CD4-positive, alpha-beta T cell treated with Interleukin-17A for 1 hour (primary cell): Measurements from ENCODE around the gene SNX14.
"Not testable (repeated sequence)": the region's sequence is repeated elsewhere in the genome, so short reads cannot be mapped to it uniquely, and the experiment has no call there.

Experiments
- DNase-seq: peaks from one replicate; pipeline ENCODE4 v3.0.0-alpha.2; 2020

Gene SNX14

DNA sequence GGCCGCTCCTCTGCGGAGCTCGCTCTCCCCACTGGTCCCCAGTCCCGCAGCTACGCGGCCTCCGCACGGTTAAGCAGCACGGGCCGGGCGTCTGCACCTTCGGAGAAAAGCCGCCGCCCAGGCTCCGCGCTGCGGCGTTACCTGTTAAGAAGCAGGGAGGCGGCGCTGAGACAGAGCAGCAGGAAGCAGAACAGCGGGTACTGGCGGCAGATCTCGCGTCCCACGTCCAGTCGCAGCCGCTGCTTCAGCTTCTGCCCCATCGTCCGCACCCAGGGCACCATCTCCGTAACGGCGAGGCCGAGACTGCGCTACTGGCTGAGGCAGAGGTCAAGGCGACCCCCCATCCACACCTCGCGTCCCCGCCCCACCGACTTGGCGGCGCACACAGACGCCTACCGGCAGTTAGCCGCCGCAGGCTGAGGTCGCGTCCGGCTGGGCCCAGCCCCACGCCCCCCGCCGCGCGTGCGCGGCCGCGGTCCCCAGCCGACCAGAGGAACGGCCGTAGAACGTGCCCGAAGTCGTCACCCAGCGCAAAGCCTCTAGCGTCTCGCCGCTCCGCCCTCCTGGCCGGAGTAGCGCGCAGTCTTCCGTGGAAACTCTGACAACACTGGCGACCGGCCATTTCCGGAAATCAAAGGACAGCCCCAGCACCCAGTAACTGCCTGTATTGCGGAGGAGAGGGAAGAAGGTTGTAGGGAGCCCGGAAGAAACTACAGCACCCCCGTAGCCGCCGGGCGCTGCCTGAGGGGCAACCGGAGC is at the start of gene SNX14:
TSS of gene SNX14 (minus strand) at position 421 of the 759 bp plus-strand sequence. CDS start at position 281, 140 bp downstream.
- DNase-seq, result peak; percentile 84

DNA sequence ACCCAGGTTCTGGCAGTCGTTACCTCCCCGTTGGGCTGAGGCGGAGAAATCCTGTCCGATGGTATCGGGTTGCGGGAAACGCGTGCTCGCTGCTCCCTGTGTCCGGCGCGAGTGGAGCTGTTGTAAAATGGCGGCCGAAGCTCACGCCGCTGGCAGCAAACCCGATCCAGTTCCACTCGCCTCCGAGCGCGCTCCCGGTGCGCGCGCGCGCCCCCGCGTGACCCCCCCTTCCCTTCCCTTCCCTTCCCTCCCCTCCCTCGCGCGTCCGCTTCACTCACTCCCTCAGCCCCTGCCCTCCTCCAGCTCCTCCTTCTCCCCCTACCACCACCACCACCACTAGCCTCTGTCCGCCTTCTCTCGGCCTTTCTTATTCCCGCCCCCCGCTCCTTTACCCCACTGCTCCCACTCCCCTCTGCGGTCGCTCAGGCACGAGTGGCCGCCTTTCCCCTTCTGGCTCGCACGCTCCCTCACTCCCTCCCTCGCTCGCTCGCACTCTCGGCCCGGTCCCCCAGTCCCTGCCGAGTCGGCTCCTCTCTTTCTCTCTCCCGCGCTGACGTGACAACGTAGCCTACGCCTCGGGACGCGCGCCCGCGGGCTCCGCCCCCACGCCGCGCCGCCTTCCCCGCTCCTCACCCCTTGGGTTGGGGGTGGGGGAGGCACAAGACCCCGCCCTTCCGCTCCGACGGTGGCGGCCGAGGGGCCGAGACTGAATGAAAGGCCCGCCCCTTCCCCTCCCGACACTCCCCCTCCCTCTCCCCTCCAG is 49.3 kb upstream of the SNX14 start, which contains the start of gene SYNCRIP:
TSS of gene SYNCRIP (minus strand) at position 113 of the 763 bp plus-strand sequence. CDS start 1,447 bp downstream, outside the sequence.
- peak; percentile 98 for DNase-seq

- DNase-seq, result peak; percentile 63
These were observed 48.5 kb upstream of the SNX14 start for GRCh38 chr6:85641897-85642773.

GRCh38 chr6:85641522-85641896 is 47.9 kb upstream of the SNX14 start:
- DNase-seq, result no peak

DNA sequence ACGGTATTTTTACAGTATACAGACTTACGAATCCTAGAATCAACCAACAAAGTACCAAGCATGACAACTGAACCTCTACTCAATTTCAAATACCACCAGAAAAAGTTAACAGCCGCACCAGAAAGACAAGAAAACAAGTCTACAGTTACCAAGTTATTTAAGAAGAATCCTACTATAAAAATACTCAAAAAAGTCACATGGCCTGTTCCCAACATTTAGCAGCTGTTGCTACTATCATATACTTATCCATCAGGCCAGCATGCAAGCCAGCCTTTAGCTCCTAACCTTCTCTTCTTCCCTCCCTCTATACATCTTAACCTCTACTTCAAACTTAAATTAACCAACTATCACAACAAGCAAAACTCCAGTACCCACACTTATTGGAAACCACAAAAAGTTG is 47.2 kb upstream of the SNX14 start:
- no peak for DNase-seq

DNA sequence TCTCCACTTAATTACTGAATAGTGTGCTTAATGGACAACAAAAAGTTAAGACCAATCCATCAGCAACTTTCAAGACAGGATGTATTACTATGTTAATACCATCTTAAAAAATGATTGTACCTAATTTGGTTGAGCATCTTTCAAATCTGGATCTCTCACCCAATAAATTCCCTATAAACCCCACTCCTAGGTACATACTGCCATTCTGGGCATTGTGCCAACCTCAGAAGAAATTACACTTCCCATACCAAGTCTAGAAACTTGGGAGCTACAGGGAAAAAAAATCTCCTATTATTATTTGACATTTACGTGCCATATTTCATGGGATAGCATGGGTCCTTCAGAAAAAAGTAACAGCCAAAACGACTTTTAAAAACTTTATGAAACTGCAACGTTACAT is 43.9 kb upstream of the SNX14 start:
- no peak for DNase-seq

- DNase-seq, result no peak
These were observed 38.7 kb upstream of the SNX14 start for GRCh38 chr6:85632164-85632942.

GRCh38 chr6:85631117-85631516 is 37.5 kb upstream of the SNX14 start:
- DNase-seq, result not testable (repeated sequence)

- no peak for DNase-seq
These were observed 34.7 kb upstream of the SNX14 start for GRCh38 chr6:85628353-85628752.

- DNase-seq, result no peak
These were observed 26.6 kb upstream of the SNX14 start for GRCh38 chr6:85620308-85620707.

- no peak for DNase-seq
These were observed 21.1 kb upstream of the SNX14 start for GRCh38 chr6:85614780-85615179.

DNA sequence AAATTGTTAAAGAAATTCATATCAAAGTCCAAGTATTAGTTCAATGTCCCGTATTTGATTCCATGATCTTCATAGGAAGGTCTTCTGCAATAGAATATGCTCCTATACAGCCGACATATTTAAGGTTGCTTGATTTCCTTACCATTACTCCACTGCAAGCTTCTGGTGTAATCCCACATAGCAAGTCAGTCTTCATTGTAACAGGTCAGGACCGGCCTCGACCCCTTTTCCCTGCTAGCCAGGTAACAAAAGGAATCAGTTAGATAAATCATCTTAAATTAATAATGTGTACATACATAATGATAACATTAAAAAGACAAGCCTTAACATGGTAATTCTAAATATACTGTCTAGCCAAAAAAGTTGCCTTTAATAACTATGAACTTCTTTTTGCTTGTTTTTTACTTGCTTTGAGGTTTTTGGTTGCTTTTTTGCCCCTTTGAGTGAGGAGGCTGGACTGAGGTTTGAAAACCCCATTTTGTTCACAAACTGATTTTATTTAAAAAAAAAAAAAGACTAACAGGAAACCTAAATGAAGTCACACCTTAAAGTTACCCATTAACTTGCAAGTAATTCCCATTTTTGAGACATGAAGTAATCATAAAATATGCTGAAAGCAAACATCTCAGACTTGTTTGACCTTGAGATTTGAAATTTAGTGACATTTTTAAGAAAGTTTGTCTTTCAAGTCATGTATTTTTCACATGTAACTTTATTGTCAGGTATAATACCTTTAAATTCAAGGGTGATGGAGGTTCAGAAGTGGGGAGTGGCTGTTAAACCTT is 19.2 kb upstream of the SNX14 start:
- DNase-seq, result no peak

DNA sequence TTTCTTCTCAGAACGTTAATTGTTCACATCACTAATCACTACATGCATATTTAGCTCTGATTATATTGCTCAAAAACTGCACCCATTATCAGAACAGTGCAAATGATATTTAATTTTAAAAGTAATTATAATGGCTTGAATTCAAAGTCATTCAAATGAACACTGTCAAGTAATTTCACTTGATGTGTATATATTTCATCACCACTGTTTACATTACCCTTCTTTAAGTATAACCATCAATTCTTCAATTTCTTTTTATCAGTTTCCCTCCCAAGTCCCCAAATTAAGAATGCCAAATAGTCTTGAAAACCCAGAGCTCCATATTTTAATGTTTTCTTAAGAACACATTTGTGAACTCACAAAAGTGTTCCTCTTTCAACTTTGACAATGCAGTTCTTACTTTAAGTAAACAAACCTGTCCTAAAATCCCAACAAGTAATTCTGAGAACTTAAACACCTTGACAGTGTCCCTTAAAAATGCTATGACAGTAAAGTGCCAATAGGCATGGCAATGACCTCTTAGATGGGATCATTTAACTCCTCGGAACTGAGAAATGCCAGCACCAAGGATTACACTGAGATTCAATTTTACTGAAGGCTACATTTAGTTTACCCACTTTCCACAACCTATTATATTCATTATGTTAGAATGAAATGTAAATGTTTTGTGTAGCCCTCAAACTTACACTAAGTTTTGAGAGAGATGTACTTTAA is 16.7 kb upstream of the SNX14 start:
- no peak for DNase-seq

GRCh38 chr6:85602100-85602499 is 8.4 kb upstream of the SNX14 start:
- no peak for DNase-seq

- no peak for DNase-seq
These were observed 7.2 kb upstream of the SNX14 start for GRCh38 chr6:85600713-85601313.

GRCh38 chr6:85594197-85594930 is 706 bp upstream of the SNX14 start:
- DNase-seq, result peak; percentile 62

DNA sequence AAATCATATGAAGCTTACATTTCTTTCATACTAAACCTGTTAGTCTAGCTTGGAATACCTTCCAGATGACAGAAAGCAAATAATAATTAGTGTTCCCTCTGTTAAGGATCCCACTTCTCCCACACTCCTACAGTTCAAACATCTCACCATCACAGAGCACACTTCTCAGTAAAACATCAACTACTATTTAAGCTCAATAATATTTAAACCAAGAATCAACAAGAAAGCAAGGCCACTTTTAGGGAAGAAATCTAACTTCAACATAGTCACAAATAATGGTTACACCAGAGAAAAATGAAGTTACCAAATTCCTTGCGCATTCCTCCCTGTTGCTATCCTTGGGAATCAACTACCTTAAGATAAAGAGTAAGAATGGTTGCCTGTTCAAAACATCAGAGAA is 1.6 kb downstream of the SNX14 start:
- DNase-seq, result no peak

GRCh38 chr6:85591207-85591606 is 2.5 kb downstream of the SNX14 start:
- no peak for DNase-seq

- DNase-seq, result no peak
These were observed 7.9 kb downstream of the SNX14 start for GRCh38 chr6:85585741-85586140.

DNA sequence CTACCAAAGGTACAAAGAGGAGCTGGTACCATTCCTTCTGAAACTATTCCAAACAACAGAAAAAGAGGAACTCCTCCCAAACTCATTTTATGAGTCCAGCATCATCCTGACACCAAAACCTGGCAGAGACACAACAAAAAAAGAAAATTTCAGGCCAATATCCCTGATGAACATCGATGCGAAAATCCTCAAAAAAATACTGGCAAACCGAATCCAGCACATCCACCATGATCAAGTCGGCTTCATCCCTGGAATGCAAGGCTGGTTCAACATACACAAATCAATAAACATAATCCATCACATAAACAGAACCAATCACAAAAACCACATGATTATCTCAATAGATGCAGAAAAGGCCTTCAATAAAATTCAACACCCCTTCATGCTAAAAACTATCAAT is 10.8 kb downstream of the SNX14 start:
- not testable (repeated sequence) for DNase-seq
